GM12878 (cell line): ENCODE data around the gene ADIPOR1. TPM values are rescaled to one million over a fixed set of nuclear protein-coding genes. Genes with fewer than 3 reads are reported as not detected.

Source experiments
- ATAC-seq: fragments of 200-7000 bp; cut with Tn5 transposase; 3 replicates; pipeline ENCODE4 v1.9.1; 2020; ENCODE audit warnings: mild to moderate bottlenecking, moderate library complexity
- BruUV-seq: library from RNA; stranded (reverse); fragments of 400-500 nt; replicated peaks from 2 replicates; lab custom pipeline; 2021; lab: Mats Ljungman, UMichigan
- CTCF ChIA-PET: fragments of 300-600 bp; sonication (Branson Sonifier 250); formaldehyde crosslinking; extraction: SDS; loops from one replicate; lab custom pipeline; 2021; ENCODE audit warnings: inconsistent platforms; lab: Yijun Ruan, JAX
- POLR2A ChIA-PET: fragments of 350-600 bp; formaldehyde crosslinking; extraction: SDS; loops from one replicate; lab custom pipeline; 2021; ENCODE audit warnings: inconsistent platforms; lab: Charles Lee
- RAD21 ChIA-PET: fragments of 300-600 bp; sonication (Branson Sonifier 250); formaldehyde crosslinking; loops from one replicate; lab custom pipeline; 2023; ENCODE audit warnings: antibody characterized with exemption; ENCODE audit not compliant: unreplicated experiment; lab: Charles Lee
- SMC1A ChIA-PET: fragments of 300-600 bp; sonication (Branson Sonifier 250); formaldehyde crosslinking; loops from one replicate; lab custom pipeline; 2023; ENCODE audit not compliant: unreplicated experiment, uncharacterized antibody; lab: Charles Lee
- DNase-seq: peaks from one replicate; pipeline ENCODE4 v3.0.0-alpha.2; 2011; ENCODE audit warnings: low read depth, low spot score
- FAIRE-seq: peaks from 3 replicates; lab custom pipeline; 2011; peaks lifted over from hg19 to GRCh38; lab: Jason Lieb, UNC
- H2AFZ ChIP-seq: 2 replicates; pipeline ENCODE4 v1.6.0; 2011; ENCODE audit warnings: low read depth, low read length, control low read depth; ENCODE audit not compliant: control insufficient read depth
- H3K27ac ChIP-seq: 2 replicates; pipeline ENCODE4 v1.5.1; 2011; ENCODE audit warnings: control low read depth; ENCODE audit not compliant: control insufficient read depth, insufficient read depth
- H3K27me3 ChIP-seq, 2 experiments: replicated peaks in 1 of 2; 2 replicates each; pipeline versions ENCODE4 v1.6.0 to v1.6.1; 2011; ENCODE audit warnings: low read length in 1 of 2; ENCODE audit not compliant: control insufficient read depth in 2 of 2, insufficient read depth in 2 of 2
- H3K36me3 ChIP-seq, 2 experiments: 2 replicates each; pipeline ENCODE4 v1.5.1; 2011; ENCODE audit warnings: low read length in 1 of 2; ENCODE audit not compliant: control insufficient read depth in 2 of 2, insufficient read depth in 2 of 2
- H3K4me1 ChIP-seq: 2 replicates; pipeline ENCODE4 v1.6.1; 2011; ENCODE audit warnings: mild to moderate bottlenecking, low read length, moderate library complexity, mixed read lengths; ENCODE audit not compliant: control insufficient read depth, insufficient read depth
- H3K4me2 ChIP-seq: 2 replicates; pipeline ENCODE4 v1.6.0; 2011; ENCODE audit warnings: control low read depth; ENCODE audit not compliant: control insufficient read depth, insufficient read depth
- H3K4me3 ChIP-seq: fragments of 200-600 bp; sonication (generic); 2 replicates; pipeline ENCODE4 v1.5.1; 2016
- H3K79me2 ChIP-seq: 2 replicates; pipeline ENCODE4 v1.6.0; 2011; ENCODE audit warnings: low read length; ENCODE audit not compliant: control insufficient read depth, insufficient read depth
- H3K9ac ChIP-seq: 2 replicates; pipeline ENCODE4 v1.8.0; 2011; ENCODE audit warnings: low read length, control low read depth, mixed read lengths; ENCODE audit not compliant: control insufficient read depth, insufficient read depth
- H3K9me3 ChIP-seq: replicated peaks from 3 replicates; pipeline ENCODE4 v1.5.1; 2011; ENCODE audit warnings: mild to moderate bottlenecking, low read length; ENCODE audit not compliant: control insufficient read depth, insufficient read depth
- H4K20me1 ChIP-seq: 2 replicates; pipeline ENCODE4 v1.6.0; 2011; ENCODE audit not compliant: control insufficient read depth, insufficient read depth
- ASH2L ChIP-seq: fragments of 300-600, 200-600 bp; sonication (generic); IDR thresholded peaks from 2 replicates; pipeline ENCODE4 v1.6.1; 2017; ENCODE audit warnings: low read depth, mild to moderate bottlenecking, borderline replicate concordance
- BRCA1 ChIP-seq: IDR thresholded peaks from 2 replicates; pipeline ENCODE4 v1.6.1; 2011; ENCODE audit warnings: low read depth, low read length, improper control_type of control experiment
- CBX3 ChIP-seq: fragments of 200-600 bp; sonication (generic); IDR thresholded peaks from 2 replicates; pipeline ENCODE4 v1.6.1; 2016; ENCODE audit warnings: low read depth, borderline replicate concordance
- ELK1 ChIP-seq: IDR thresholded peaks from 2 replicates; pipeline ENCODE4 v1.6.1; 2012; ENCODE audit warnings: low read depth, low read length, improper control_type of control experiment
- FOXM1 ChIP-seq: IDR thresholded peaks from 2 replicates; pipeline ENCODE4 v1.6.1; 2012; ENCODE audit warnings: low read depth, mild to moderate bottlenecking, inconsistent platforms, low read length, moderate library complexity
- HSF1 ChIP-seq: fragments of 150-350 bp; IDR thresholded peaks from 2 replicates; pipeline ENCODE4 v1.6.1; 2014; ENCODE audit warnings: mild to moderate bottlenecking, low read depth, low read length
- IRF3 ChIP-seq: fragments of 450-650 bp; IDR thresholded peaks from 2 replicates; pipeline ENCODE4 v1.6.1; 2014; ENCODE audit warnings: mild to moderate bottlenecking
- IRF5 ChIP-seq: fragments of 450-650 bp; IDR thresholded peaks from 2 replicates; pipeline ENCODE4 v1.6.1; 2017; ENCODE audit warnings: borderline replicate concordance
- MAX ChIP-seq: IDR thresholded peaks from 2 replicates; pipeline ENCODE4 v1.6.1; 2012; ENCODE audit warnings: low read depth, low read length, improper control_type of control experiment
- NKRF ChIP-seq: fragments of 450-650 bp; conservative IDR thresholded peaks from 2 replicates; pipeline ENCODE4 v1.6.1; 2017; ENCODE audit warnings: mild to moderate bottlenecking, moderate library complexity
- SUZ12 ChIP-seq: fragments of 200-600 bp; sonication (generic); IDR thresholded peaks from one replicate; pipeline ENCODE4 v1.6.1; 2018; ENCODE audit warnings: antibody characterized with exemption, mild to moderate bottlenecking; ENCODE audit not compliant: unreplicated experiment
- TARDBP ChIP-seq: IDR thresholded peaks from 2 replicates; pipeline ENCODE4 v1.6.1; 2016; ENCODE audit warnings: borderline replicate concordance
- YBX1 ChIP-seq: fragments of 450-650 bp; IDR thresholded peaks from 2 replicates; pipeline ENCODE4 v1.6.1; 2016; ENCODE audit warnings: antibody characterized with exemption
- WGBS: methylation state at CpG from one replicate; pipeline ENCODE4 v1.1.6; 2016; ENCODE audit warnings: low lambda C conversion rate; ENCODE audit not compliant: insufficient replicate concordance, insufficient coverage; ENCODE audit errors: missing lambda C conversion rate; 5-methylcytosine and 5-hydroxymethylcytosine counted together
- in situ Hi-C: fragments of 300-500 bp; cut with MboI; formaldehyde crosslinking; loops from 9 replicates; pipeline ENCODE4 v1.14.3; 2018; ENCODE audit warnings: mixed read lengths
- intact Hi-C: fragments of 100-400 bp; cut with micrococcal nuclease; formaldehyde crosslinking; loops from one replicate; pipeline ENCODE4 v1.14.2; 2022; ENCODE audit not compliant: unreplicated experiment
- polyA plus RNA-seq, 11 experiments: library from polyadenylated mRNA; depleted of rRNA in 4 of 11; unstranded in 6 of 11; stranded (reverse) in 5 of 11; fragments of >200 nt; fragmentation: Nextera tagmentation in 4 of 11; fragmentation: Illumina TruSeq in 1 of 11; extraction: Ambion mirVana in 4 of 11; extraction: Trizol in 1 of 11; gene quantifications; 1 replicate in 1 of 11; 2 replicates in 10 of 11; pipeline versions ENCODE4 v1.2.1 to v1.2.3, GENCODE V29; 2011 to 2016; ENCODE audit warnings: inconsistent platforms in 2 of 11, missing spikeins in 2 of 11, low read depth in 1 of 11
- total RNA-seq, 4 experiments: library from RNA; depleted of rRNA in 3 of 4; stranded (reverse); fragments of >200 nt in 3 of 4; fragmentation: Illumina TruSeq in 1 of 4; extraction: Trizol in 1 of 4; gene quantifications; 2 replicates each; pipeline versions ENCODE4 v1.2.1 to v1.2.3, GENCODE V29; 2013 to 2021

ADIPOR1 gene
- total and polyA plus RNA-seq, 10 of the 15 experiments (the other 5 are each of a cell fraction or from before 2014, with no cell fraction given) = 18.4 to 122 (median 65.6) TPM

GRCh38 chr1:202945483-202945882, 12.6 kb downstream of the ADIPOR1 start:
- WGBS = 100% methylated on average over 2 of the region's 2 CpGs
- BruUV-seq = no TSS peak
- POLR2A ChIA-PET = interaction anchor here (0.5 kb wide), 1 partner anchor 146 kb away, joined by 5 read pairs; no protein-coding TSS in a partner anchor
- RAD21 ChIA-PET = no interaction called here
- Histone ChIP-seq H3K27ac (no peak overlapping the region), H3K9ac (no peak overlapping the region), H4K20me1 (no peaks in the 10 kb centered on the region), H3K27me3 (no peaks in the 10 kb centered on the region), H3K4me3 (no peak overlapping the region), H3K79me2 (no peaks in the 10 kb centered on the region), H3K4me2 (no peak overlapping the region), H3K36me3 (peaks cover 13 to 31% of the 10 kb centered on the region in 2 experiments), H2AFZ (no peak overlapping the region), H3K4me1 (no peaks in the 10 kb centered on the region), H3K9me3 (no peaks in the 10 kb centered on the region)
- intact Hi-C loops (no loop called here), in situ Hi-C loops (no loop called here)
- ATAC-seq (no peak), FAIRE-seq (no peak), DNase-seq (no peak)
- CTCF ChIA-PET = interaction anchor here (0.9 to 1.3 kb wide), 3 partner anchors 9 to 18 kb away, joined by 3 read pairs; partner anchors contain the start of gene KLHL12
- SMC1A ChIA-PET = interaction anchor here (1.1 to 1.6 kb wide), 2 partner anchors 9 to 15 kb away, joined by 3 to 5 read pairs; no protein-coding TSS in a partner anchor
- TF ChIP-seq ELK1 = no peak
- no peak for TF ChIP-seq ASH2L
- TF ChIP-seq CBX3 = no peak
- TF ChIP-seq YBX1 = no peak
- TF ChIP-seq IRF5 = no peak
- TF ChIP-seq MAX = no peak
- no peak for TF ChIP-seq IRF3
- TF ChIP-seq BRCA1 = no peak
- no peak for TF ChIP-seq FOXM1
- TF ChIP-seq SUZ12 = no peak
- TF ChIP-seq TARDBP = no peak
- TF ChIP-seq NKRF = no peak
- no peak for TF ChIP-seq HSF1
